ENCODE measurements around the gene ENDOD1.

ENDOD1 gene

DNA sequence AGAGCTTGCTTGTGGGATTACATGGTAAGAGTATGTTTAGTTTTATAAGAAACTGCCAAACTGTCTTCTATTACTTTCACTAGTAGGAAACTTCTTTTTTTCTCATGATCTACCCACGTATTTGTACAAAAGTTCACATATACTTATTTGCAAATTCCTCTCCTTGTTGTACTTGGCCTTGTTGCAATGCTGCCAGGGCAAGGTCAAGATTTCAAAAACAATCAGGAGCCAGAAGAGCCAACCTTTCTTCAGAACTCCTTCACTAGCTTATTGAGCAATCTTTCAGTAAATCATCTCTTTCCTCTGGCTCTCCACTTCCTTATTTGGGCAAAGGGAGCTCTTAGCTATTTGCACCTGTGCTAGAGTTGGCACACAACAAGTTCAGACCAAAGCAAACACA lies 13.2 kb upstream of the ENDOD1 start:
- no peak for DNase-seq

DNA sequence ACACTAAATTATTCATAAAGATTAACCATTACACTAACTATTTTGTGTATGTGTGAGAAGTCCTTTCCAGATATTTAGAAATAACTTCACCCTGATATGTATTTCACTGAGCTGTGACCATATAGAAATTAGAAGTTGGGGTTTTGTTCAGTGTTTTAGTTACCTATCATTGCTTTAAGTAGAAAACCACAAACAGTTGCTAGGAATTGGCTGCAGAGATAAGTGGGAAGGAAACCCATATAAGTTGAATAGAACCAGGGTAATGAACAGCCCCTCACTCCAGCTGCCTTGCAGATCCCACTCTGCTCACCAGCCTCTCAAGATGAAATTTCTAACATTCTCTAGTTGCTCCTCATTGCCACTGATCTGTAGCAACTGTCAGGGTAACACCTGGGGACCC lies 12.7 kb upstream of the ENDOD1 start:
- DNase-seq: no peak

DNA sequence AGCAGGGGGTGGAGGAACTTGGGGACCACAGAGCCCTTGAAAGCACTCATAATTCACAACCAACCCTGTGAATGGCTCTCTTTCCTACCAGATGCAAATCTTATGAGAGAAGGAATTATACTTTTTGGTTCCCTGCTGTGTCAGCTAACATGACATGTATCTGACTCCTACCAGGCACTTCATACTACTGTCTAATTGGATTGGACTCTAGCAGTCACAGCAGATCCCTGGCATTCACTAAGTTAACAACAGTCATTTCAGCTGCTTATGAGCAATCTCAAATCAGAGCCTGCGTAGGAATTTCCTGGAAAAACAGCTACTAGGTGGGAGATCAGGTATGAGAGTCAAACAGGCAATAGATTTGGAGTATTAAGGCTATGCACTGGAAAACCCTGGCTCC lies 11.1 kb upstream of the ENDOD1 start:
- DNase-seq: no peak

DNA sequence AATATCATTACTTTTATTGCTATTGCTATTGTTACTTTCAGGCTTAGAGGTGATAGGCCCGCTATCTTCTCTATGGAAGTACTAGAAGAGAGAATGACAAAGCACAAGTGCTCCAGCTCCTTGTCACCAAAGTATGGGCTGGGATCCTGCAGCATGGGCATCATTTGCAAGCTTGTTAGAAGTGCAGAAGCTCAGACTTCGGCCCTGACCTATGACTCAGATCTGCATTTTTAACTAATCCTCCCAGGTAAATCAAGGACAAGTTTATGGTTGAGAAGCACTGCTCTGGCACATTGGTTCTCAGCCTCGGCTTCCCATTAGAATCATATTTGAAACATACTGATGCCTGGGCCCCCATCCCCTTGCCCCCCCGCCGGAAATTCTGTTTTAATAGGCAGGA lies 8.6 kb upstream of the ENDOD1 start:
- DNase-seq: no peak

DNA sequence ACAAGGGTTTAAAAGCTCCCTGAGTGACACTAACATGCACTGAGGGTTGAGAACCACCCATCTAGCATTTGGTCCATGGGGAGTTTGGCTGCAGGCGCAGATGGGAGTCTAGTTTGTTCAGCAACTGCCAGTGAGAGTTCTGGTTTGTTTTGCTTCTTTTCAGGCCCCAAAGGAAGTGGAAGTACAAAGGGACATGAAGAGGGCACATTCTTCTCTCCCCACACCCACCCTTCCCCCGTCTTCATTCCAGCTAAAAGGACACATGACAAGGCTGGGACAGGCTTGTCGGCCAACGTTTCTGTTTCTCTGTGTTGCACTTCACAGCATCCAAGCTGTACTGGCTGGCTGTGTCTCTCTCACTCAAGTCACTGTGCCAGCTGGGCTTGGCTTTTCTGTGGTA lies 8.2 kb upstream of the ENDOD1 start:
- DNase-seq: peak in 40 of 51 donors; percentile 21 to 86 (median 60)

DNA sequence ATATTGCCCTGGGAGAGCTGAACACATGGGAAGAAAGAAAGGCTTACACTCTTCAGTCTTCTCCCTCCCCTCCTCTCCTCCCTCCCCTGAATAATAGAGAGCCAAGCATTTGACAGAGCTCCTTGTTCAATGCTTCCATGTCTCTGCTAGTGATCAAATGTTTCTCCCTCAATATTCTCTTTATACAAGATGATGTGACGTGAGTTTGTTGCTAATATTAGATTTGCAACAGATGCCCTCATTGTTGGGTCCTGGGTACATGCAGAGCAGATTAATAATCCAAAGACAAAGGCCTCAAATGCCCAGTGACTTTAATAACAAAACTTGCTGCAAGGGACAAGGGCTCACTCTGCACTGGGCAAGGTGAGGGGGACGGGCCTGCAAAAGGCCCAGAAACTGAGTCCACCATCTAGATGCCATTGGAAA lies 7.1 kb upstream of the ENDOD1 start:
- DNase-seq: peak in 17 of 51 donors; percentile 14 to 89 (median 41)

DNA sequence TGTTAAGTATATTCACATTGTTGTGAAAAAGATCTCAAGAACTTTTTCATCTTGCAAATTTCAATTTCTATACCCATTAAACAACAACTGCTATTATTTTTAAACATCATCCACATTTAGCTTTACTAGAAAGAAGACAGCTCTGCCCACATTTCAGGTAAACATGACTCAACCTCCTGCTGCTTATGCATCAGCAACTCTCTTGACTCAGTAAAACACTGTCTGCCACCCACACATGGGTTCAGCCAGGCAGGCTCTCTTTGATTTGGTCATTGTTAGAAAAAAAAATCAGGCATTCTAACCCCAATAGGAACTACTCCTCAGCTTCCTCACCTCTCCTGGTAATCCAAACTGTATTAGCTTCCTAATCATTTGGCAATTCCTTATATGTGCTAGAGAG lies 5.1 kb upstream of the ENDOD1 start:
- peak in 2 of 51 donors; percentile 21 to 43 for DNase-seq

DNA sequence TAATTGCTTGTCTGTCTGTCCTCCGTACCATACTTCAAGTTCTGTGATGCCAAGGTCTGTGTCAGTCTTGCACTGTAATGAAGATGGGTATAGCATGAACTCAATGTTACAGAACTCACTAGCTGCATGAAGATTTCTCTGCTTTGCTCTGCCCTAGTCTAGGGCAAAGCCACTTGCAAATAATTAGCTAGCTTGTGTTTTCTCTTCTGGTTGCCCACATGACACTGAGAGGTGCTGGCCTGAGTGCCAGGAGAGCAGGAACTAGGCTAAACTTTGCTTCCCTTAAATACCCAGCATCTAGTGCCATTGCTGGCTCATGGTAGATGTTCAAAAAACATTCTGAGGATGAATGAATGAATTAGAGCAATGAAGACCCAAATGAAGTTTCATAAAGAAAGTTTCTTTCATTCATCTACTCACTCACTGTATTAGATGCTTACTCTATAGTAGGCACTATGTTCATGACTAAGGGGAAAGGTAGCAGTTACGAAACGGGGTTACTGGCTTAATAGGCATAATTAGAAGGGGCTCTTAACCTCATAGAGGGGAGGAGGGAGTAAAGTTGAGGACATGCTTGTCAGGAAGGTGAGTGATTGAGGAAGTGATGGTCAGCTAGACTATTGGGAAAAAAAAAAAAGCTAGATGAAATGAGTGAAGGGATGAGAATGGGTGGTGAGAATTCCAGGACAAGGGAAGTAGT lies 4.4 kb upstream of the ENDOD1 start:
- no peak for DNase-seq

DNA sequence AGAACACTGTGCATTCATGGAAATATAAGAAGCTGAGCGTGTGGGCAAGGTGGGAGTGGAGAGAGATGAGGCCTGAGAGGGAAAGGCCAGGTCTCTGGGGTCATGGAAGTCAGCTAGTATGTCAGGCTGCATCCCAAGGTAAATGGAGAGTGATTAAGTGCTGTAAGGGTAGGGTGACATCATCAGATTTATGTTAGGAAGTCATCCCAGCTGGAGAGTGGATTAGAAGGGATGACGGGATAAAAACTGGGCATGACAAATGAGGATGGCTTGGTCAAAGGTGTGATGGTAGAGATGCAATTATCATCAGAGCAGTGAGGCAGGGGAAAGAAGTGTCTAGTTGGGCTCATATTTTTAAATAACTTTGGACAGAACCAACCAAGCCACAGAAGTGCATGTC lies 3.5 kb upstream of the ENDOD1 start:
- no peak for DNase-seq

DNA sequence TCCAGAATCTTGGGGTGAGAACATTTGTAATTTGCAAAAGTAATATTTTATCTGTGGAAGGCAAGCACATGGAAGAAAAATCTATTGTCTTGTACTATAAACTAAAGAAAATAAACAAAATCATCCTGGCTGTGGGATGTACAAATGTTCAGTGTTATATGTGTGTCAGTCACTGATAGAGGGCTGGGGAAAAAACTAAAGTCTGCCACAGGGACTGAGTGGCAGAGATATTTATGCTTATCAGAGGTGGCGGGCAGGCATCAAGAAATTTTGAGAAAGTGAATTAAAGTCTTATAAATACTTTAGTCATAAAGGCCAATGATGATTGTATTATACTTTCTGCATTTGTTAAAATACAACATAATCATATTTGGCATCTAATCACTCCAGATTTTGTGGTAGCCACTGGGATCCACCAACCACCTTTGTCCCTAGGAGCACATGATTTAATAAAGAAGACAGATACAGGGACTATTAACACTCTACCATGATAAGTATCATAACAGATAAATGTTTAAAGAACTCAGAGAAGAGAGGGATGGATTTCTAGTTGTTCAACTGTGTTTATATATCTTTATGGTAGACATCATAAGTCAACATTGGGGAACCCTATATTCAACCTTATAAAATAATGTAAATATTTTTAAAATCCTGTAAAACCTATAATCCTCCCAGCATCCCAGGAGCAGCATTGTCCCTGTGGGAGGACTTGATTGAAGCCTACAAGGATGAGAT lies 2.6 kb upstream of the ENDOD1 start:
- DNase-seq: no peak

DNA sequence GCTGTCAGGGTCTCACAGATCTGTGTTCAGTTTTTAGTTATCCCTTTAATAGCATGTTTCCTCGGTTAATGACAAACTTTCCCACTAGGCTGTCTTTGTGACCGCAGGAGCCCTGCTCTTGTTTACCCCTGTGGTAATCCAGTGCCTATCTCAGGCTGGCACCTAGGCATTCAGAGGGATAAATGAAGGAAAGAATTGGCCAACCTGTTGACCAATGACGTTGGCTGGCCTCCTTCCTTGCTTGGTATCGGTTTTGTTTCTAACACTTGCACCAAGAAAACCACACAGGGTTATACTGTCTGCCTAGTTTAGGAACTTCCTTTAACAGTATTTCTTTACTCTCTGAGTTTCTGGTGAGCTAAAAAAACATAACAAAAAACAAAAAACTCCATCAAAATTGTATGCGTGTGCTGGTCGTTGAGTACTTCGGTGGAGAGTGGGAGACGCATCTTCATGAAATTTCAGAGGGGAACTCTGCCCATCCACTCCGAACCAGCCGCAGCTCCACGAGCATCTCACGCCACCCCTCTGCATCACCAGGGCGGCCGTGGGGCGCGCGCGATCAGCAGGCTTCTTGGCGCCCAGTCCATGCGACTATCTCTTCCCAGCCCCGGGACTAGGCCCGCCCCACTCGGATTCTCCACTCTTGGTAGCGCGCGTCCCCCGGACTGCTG lies 563 bp upstream of the ENDOD1 start:
- DNase-seq: peak in 13 of 51 donors; percentile 39 to 95 (median 83)

DNA sequence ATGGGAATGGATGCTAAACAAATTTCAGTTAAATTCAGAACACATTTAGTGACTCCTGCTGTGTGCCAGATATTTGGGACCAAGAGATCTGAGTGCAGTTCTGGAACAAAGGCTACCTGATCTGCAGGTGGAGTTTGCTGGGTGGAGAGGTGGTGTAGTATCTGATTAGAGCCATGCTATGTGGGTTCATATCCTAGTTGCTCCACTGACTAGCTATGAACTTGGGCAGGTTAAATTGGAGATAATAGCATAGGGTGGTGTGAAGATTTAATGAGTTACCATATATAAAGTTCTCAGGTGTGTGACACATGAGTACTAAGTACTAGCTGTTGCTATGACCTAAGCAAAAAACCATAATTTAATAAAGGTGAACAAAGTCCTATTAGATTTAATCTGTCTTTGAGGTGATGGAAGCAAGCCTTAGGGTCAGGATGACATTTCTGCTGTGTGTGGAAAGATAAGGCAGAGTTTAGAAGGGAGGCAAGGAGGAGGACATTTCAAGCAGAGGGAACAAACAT lies 2.1 kb downstream of the ENDOD1 start:
- no peak for DNase-seq

DNA sequence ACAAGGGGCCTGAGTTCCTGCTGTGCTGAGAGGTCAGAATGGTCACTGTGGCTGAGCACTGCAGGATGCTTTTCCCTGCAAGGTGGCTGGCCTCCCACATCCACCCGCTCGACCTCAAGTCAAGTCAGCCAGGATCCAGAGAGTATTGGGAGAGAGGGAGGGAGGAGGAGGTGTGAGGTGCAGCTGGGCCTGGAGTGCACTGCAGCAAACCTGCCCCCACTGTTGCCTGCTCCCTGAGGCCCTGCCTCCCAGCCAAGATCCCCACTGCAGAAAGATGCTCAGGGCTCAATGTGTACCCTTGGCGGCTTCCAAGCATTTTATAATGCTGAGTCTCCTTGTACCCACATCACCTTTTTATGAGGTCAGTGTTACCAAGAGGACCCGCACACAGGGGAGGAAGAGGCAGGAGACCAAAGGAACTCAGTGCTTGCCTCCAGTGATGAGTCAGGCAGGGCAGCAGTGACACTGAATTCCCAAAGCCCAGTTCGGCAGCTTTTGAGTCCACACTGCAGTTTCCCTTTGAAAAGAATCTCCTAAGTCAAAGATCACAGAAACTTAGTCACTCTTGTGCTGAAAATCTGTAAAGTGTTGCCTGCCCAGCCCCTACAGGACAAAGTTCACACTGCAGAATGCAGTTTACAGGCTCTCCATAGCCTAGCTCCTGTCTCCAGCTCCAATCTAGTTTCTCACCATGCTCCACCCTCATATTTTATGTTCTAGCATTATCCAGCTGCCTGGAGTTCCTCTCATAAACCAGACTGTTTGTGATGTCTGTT lies 3.1 kb downstream of the ENDOD1 start:
- peak in 3 of 51 donors; percentile 7 to 46 (median 14) for DNase-seq

DNA sequence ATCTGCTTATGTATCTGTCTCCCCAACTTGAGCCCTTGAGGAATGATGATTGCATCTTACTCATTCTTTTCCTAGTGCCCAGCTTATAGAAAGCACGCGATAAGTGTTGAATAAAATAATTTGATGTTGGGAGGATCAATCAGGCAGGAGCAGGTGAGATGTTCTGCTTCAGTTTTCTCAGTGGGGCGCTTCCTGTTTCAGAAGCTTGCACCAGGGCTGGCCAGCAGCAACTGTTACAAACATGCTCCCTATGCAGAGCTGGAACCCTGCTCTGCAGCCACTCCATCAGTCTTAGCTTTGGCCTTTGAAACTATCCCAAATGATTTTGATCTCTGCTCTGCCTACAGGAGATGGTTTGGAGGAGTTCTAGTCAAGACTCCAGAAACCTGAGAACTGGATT lies 3.9 kb downstream of the ENDOD1 start:
- DNase-seq: no peak

DNA sequence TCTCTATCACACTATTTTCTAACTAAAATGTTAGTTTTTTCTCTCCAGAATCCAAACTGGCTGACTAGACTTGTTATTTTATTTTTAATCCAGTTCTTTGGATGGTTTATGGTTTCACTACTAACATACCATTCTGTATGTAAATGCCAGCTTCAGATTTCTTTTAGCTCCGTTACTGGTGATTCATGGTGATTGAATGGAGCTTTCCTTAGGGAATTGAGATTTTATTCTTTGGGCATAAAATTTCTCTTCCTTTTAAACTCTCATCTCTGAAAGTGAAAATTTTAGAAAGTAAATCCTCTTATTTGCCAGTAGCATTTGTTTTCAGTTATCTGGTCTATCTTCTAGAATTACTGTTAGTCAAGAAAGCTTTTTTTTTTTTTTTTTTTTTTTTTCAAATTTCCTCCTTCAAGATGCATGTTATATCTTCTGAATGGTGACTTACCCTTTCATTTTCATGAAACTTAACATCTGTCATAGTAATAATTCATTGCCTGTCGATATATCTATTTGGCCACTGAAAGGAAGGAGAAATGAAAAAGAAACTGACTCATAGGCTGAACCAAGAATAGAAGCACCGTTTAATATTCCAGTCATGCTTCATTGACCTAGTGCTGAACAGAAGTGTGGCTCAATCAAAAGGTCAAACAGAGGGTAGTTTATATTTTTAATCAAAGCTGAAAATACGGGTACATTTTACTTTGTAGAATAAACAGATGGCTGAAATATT lies 6.4 kb downstream of the ENDOD1 start:
- no peak for DNase-seq

DNA sequence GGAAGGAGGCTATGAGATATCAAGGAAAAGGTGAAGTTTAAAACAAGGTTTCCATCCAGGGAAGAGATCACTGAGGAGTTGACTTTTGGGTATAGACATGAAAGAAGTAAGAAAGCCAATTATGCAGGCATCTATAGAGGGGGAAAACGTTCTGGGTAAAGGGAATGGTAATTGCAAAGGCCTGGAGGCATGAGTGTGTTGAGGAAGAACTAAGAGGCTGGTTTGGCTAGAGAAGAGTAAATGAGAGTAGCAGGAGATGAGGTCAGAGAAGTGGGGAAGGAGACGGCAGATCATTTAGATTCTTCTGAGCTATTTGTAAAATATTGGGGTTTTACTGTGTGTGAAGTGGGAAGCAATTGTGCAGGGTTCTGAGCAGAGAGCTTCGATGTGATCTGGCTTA lies 7.6 kb downstream of the ENDOD1 start:
- no peak for DNase-seq

DNA sequence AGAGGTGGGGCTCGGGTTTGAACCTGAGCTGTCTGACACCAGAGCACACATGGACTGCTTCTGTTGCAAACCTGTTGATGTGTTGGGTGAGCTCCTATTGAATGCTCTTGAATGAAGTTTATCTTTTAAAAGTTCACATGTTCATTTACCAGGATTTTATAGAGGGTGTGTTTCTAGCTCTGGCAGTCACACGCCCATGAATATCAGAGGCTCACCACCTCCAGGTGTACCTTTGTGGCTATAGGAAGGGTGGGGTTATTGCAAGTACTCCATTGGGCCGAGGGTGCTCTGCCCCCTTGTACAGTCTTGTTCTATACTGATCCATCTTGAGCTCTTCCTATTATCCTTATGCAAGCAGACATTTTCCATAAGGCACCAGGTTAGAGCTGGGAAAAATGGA lies 9.2 kb downstream of the ENDOD1 start:
- DNase-seq: no peak

DNA sequence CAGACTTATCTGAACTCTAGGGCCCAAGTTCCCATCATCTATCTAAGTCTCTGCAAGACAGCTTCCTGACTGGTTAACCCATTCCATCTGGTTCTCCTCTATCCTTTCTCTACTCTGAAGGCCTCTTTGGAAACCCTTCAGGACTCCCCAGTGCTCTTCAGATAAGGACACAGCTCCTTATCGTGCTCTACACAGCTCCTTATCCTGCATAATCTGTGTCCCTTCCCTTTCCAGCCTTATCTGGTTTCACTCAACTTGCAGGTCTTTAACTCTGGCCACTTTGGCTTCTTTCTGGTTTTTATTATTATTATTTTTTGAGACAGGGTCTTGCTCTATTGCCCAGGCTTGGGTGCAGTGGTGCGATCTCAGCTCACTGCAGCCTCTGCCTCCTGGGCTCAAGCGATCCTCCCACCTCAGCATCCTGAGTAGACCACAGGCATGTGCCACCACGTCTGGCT lies 10.6 kb downstream of the ENDOD1 start:
- DNase-seq: no peak

DNA sequence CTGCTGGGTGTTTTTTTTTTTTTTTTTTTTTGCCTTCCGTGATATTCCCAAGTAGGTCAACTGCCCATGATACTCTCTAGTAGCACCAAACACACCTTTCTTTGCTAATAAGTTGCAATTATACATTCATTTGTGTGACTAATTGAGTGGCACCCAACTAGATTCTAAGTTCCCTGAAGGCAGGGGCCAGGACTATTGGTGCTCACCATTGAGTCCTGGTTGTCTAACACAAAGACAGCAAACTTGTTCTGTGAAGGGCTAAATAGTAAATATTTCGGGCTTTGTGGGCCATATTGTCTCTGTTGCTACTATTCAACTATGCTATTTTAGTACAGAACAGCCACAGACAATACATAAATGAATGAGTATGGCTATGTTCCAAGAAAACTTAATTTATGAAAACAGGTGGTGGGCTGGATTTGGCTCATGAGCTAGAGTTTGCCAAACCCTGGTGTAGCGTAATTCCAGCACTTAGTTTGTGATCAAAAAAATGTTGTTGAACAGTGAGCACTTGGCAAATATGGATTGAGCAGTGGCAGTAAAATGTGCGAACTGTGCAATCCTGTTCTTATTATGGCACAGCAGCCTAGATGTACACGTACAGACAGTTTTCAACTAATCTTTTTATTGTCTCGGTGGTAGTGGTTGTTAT lies 11.3 kb downstream of the ENDOD1 start:
- no peak for DNase-seq

DNA sequence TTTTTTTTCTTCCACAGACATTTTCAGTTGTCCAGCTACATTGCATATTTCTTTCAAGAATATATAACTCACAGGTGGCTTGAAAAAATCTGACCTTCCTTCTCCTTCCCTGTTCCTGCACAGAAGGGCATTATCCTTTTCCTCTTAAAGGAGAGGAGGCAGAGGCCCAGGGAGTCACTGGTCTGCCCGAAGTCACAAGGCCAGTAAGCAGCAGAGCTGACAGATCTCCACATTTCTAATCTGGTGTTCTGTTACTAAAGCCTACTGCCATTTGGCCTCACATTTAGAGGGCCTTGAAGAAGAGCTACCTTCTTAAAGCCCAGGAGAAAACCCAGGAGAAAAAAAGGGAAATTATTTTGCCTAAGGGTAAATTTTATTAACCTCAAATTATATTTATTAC lies 12.3 kb downstream of the ENDOD1 start:
- DNase-seq: no peak

Data from hypothalamus (tissue), 51 donors.